Fibroblast of villous mesenchyme (primary cell): ENCODE results near the gene NUMA1. TPM values are rescaled to one million over a fixed set of nuclear protein-coding genes. Genes with fewer than 3 reads are reported as not detected.
A peak's percentile ranks its signal among the peaks of the same experiment; 100 is the strongest.

ENCODE experiments used
- DNase-seq: peaks from one replicate; pipeline ENCODE4 v3.0.0-alpha.2; 2010; ENCODE audit warnings: low read depth
- H3K4me3 ChIP-seq: 2 replicates; pipeline ENCODE4 v1.5.1; 2011; ENCODE audit warnings: low read depth, mild to moderate bottlenecking, low read length
- CTCF ChIP-seq: IDR thresholded peaks from 2 replicates; pipeline ENCODE4 v1.5.1; 2012; ENCODE audit warnings: low read depth, mild to moderate bottlenecking, low read length; ENCODE audit not compliant: insufficient read depth
- total RNA-seq: library from RNA; depleted of rRNA; stranded (reverse); fragments of >200 nt; gene quantifications from 2 replicates; pipeline ENCODE4 v1.2.3, GENCODE V29; 2012

The NUMA1 gene
- total RNA-seq, 1 donor: 169 TPM

- no peak for TF ChIP-seq CTCF
- peak overlapping the region; percentile 93 for H3K4me3 ChIP-seq
- peak; percentile 7 for DNase-seq
Measured at GRCh38 chr11:72112978-72113808, 32.9 kb upstream of the NUMA1 start.

GRCh38 chr11:72112143-72112977, 32.0 kb upstream of the NUMA1 start, which contains the start of gene ANAPC15:
TSS of gene ANAPC15 (minus strand) at chr11:72112695. CDS start at chr11:72111276, 1,419 bp downstream.
- peak within 1 kb of the TSS; percentile 93 for H3K4me3 ChIP-seq
- peak; percentile 100 for DNase-seq
- no peak for TF ChIP-seq CTCF

GRCh38 chr11:72111300-72112142, 31.2 kb upstream of the NUMA1 start:
- DNase-seq: no peak
- peak overlapping the region; percentile 93 for H3K4me3 ChIP-seq
- TF ChIP-seq CTCF: no peak

- no peak for DNase-seq
- TF ChIP-seq CTCF: no peak
- no peak within 1 kb of the TSS for H3K4me3 ChIP-seq
Measured at GRCh38 chr11:72105888-72106287, 25.5 kb upstream of the NUMA1 start, which contains the start of gene TOMT. TSS of gene TOMT (plus strand) at chr11:72105924. CDS start at chr11:72105952, 28 bp downstream.

GRCh38 chr11:72103754-72104167, 23.4 kb upstream of the NUMA1 start:
- no peak for DNase-seq
- H3K4me3 ChIP-seq: peak overlapping the region; percentile 50
- no peak for TF ChIP-seq CTCF
